Measurements from ENCODE around the gene RNF25.

The RNF25 gene

DNA sequence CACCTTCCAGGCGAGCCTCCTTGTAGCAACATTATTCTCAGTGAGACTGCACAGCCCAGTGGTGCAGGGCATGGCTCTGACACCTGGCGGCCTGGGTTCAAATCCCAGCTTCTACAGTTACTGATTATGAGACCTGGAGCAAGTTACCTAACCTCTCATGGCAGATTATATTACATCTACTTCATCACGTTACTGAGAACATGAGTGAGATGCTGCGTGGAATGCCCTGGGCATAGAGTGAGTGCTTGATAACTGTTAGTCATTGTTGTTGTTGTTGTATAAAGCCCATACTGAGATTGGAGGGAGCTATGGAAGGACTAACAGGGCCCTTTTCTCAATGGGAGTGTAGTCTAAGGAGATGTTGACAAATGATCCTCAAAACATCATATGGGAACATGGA is 45.4 kb downstream of the RNF25 start:
- no peak for DNase-seq (ENCODE audit: low read depth in 2 of 2, low spot score in 1 of 2)

DNA sequence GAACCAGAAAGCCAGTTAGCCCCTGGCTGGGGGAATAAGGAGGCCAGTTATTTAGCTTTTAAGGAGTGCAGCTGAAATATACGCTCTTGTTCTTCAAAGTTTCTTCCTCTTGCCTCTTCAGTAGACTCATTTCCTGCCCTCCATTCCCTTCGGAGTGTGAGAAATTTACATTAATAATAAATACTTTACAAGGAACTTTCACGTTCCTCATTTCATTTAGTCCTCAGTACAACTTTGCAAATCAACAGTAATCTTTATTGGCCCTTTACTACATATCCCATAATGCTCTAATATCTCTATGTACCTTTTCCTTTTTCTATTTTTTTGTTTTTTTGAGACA is 48.5 kb downstream of the RNF25 start:
- no peak for DNase-seq (ENCODE audit: low read depth in 2 of 2, low spot score in 1 of 2)

DNA sequence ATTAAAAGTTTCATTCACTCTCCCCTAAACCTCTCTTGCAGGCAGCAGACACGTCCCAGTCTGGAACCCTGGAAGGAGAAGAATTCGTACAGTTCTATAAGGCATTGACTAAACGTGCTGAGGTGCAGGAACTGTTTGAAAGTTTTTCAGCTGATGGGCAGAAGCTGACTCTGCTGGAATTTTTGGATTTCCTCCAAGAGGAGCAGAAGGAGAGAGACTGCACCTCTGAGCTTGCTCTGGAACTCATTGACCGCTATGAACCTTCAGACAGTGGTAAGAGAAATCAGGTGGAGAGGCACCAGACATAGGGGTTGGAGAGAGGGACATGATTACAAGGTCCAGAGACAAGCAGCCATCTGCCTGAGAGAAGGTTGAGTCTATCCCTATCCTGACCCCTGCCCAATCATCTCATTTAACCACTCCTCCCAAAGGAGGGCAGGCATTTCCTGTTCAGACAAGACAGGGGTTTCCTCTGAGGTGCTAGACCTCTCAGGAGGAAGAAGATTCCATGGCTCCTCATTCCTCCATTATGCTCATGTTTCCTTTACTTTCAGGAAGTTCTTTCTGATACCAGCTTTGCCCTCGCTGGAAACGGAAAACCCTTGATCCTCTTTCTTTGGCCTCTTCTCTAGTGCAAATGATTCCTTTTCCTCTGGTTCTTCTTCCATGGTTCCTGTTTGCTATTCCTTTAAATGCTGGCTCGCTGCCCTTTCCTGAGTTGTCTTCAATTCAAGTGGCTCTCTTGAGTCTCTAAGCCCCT is 49.0 kb downstream of the RNF25 start:
- DNase-seq (ENCODE audit: low read depth in 2 of 2, low spot score in 1 of 2): no peak

DNA sequence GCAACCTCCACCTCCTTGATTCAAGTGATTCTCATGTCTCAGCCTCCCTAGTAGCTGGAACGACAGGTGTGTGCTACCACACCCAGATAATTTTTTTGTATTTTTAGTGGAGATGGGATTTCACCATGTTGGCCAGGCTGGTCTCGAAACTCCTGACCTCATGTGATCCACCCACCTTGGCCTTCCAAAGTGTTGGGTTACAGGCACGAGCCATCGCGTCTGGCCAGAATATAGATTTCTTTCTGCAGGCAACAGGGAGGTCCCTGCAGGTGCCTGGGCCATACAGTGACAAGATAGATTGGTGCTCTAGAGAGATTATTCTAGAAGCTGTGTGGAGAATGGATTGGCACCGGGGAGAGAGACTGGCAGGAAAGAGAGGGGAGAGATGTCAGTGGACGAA is 50.8 kb downstream of the RNF25 start:
- DNase-seq (ENCODE audit: low read depth in 2 of 2, low spot score in 1 of 2): no peak

DNA sequence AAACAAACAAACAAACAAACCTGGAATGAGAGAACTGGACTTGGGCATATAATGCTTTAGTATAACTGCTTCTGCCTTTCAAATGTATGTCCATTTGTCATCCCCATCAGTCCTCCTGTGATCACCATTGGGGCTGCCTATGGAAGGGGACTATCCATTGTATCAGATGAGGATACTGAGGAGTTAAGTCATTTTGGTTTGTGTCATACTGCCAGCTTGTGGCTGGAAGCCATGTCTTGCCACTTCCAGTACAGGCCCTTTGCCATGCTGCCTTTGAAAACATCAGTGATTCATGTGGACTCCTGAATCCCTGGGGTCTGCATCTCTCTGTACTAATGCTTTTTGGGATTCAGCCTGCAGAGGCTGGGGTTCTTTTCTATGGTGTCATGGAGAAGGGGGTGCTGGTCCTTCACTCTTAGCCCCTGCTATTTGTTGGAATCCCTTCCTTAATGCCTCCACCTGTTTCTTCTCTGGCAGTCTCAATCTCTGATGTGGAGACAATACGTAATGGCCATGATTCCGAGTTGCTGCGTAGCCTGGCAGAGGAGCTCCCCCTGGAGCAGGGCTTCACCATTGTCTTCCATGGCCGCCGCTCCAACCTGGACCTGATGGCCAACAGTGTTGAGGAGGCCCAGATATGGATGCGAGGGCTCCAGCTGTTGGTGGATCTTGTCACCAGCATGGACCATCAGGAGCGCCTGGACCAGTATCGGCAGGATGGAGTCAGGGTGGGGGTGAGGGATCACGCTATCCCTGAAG is 53.5 kb downstream of the RNF25 start:
- DNase-seq (ENCODE audit: low read depth in 2 of 2, low spot score in 1 of 2): no peak

DNA sequence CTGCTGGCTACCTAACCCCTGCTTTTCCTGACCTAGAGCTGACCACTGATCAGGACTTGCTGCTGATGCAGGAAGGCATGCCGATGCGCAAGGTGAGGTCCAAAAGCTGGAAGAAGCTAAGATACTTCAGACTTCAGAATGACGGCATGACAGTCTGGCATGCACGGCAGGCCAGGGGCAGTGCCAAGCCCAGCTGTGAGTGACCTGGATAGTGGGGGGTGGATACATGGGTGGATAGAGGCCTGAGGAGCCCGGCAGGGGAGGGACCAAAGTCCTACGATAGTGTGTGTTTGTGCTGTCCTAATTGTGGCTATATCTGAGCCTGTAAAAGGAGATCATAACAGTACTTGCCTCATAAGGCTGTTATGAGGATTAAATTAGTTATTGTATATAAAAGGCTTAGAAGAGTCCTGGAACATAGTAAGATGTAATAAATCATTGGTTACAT is 55.9 kb downstream of the RNF25 start:
- DNase-seq (ENCODE audit: low read depth in 2 of 2, low spot score in 1 of 2): no peak

All from stimulated activated CD8-positive, alpha-beta memory T cell treated with anti-CD3 and anti-CD28 coated beads, Interleukin-4, amount 100 ng/mL, for 4 hours (primary cell).